ENCODE results near the gene STX12.

The STX12 gene

GRCh38 chr1:27772932-27773825, at the start of gene STX12:
STX12 (plus strand) TSS chr1:27773219; CDS start chr1:27773308, 89 bp downstream.
- DNase-seq (ENCODE audit: low read depth in 2 of 2), result peak; percentile 99 to 100

GRCh38 chr1:27724961-27725373, 48.1 kb upstream of the STX12 start:
- DNase-seq (ENCODE audit: low read depth in 2 of 2), result no peak

GRCh38 chr1:27725374-27726172, 47.4 kb upstream of the STX12 start, which contains the start of gene FAM76A:
FAM76A (plus strand) TSS chr1:27725961; CDS start chr1:27726081, 120 bp downstream.
- peak; percentile 98 for DNase-seq (ENCODE audit: low read depth in 2 of 2)

- no peak for DNase-seq (ENCODE audit: low read depth in 2 of 2)
These were observed 46.6 kb upstream of the STX12 start for GRCh38 chr1:27726173-27727044.

- DNase-seq (ENCODE audit: low read depth in 2 of 2), result no peak
These were observed 45.9 kb upstream of the STX12 start for GRCh38 chr1:27727126-27727525.

GRCh38 chr1:27736252-27736651, 36.8 kb upstream of the STX12 start:
- DNase-seq (ENCODE audit: low read depth in 2 of 2), result no peak

DNA sequence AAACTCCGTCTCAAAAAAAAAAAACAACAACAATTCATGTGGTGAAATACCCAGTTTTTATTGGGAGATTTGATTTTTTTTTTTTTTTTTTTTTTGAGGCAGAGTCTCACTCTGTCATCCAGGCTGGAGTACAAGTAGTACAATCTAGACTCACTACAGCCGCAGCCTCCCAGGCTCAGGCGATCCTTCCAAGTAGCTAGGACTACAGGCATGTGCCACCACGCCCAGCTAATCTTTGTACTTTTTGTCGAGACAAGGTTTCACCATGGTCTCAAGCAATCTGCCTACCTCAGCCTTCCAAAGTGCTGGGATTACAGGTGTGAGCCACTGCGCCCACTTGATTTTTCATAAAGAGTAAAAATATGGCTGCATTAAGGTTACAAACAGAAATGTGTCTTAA, 31.9 kb upstream of the STX12 start:
- no peak for DNase-seq (ENCODE audit: low read depth in 2 of 2)

- no peak for DNase-seq (ENCODE audit: low read depth in 2 of 2)
These were observed 28.5 kb upstream of the STX12 start for GRCh38 chr1:27744556-27744955.

DNA sequence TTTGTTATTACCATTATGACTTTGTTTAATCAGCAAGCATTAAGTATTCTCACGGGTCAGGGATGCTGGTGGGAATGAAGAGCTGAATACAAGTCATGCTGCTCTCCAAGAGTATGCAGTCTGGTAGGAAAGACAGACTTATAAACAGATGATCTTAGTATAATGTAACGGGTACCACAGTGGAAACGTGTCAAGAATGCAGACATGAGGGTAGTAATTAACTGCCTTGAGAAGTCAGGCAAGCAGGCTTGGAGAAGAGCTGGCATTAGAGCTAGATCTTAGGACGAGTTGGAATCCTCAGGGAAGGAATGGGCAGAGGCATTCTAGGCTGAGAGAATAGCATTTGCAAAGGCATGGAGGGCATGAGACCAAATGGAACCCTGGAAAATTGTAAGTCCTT, 27.6 kb upstream of the STX12 start:
- DNase-seq (ENCODE audit: low read depth in 2 of 2), result no peak

DNA sequence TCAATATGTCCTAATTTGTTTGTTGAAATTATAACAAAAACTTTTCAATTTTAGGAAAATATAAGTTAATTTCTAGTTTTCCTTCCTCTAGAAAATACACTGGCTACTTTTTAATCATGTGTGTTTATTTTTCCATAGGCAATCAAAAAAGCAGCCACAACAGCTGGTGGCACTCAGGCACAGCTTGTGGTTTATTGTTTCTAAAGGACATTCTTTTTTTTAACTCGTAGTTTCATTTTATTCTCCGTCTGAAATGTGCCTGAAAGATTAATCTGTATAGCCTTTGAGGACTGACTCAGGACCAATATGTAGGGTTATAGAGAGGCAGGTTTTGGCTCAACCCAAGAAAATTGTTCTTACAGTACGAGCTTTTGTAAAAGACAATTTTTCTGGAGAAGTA, 20.7 kb upstream of the STX12 start:
- DNase-seq (ENCODE audit: low read depth in 2 of 2), result no peak

DNA sequence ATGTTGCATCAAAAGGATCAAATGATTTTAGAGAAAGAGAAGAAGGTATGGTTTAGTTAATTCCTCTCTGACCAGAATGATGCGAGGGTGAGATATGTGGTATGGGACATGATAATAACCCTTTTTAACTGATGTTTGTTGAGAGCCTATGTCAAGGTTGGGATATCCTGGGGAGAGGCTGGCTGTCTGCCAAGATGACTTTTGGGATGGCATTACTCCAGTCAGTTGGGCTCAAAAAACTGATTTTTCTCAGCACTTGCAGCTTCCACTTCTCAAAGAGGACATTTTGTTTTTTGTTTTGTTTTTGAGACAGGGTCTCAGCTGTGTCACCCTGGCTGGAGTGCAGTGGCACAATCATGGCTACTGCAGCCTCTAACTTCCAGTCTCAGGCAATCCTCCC, 17.7 kb upstream of the STX12 start:
- no peak for DNase-seq (ENCODE audit: low read depth in 2 of 2)

GRCh38 chr1:27755865-27756264, 17.2 kb upstream of the STX12 start:
- no peak for DNase-seq (ENCODE audit: low read depth in 2 of 2)

- DNase-seq (ENCODE audit: low read depth in 2 of 2), result no peak
These were observed 13.8 kb upstream of the STX12 start for GRCh38 chr1:27759236-27759635.

GRCh38 chr1:27760426-27760825, 12.6 kb upstream of the STX12 start:
- no peak for DNase-seq (ENCODE audit: low read depth in 2 of 2)

DNA sequence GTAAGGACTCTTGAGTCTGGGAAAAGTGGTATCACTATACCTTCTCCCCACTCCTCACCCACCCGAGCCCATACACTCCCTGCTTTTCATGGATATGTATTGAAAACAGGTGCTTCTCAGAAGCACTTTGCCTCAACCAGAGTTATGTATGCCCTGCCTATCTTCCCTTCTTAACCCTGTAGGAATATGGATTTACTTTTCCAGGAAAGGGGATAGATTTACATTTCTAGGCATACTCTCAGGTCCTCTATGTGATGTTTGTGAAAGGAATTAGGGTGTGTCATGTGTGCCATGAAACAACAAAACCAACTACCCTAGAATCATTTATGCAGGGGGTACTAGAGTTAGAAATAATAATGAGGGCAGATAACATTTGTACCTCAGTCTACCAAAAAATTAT, 11.0 kb upstream of the STX12 start:
- no peak for DNase-seq (ENCODE audit: low read depth in 2 of 2)

GRCh38 chr1:27763358-27763757, 9.7 kb upstream of the STX12 start:
- no peak for DNase-seq (ENCODE audit: low read depth in 2 of 2)

- DNase-seq (ENCODE audit: low read depth in 2 of 2), result no peak
These were observed 2.7 kb upstream of the STX12 start for GRCh38 chr1:27770293-27770830.

DNA sequence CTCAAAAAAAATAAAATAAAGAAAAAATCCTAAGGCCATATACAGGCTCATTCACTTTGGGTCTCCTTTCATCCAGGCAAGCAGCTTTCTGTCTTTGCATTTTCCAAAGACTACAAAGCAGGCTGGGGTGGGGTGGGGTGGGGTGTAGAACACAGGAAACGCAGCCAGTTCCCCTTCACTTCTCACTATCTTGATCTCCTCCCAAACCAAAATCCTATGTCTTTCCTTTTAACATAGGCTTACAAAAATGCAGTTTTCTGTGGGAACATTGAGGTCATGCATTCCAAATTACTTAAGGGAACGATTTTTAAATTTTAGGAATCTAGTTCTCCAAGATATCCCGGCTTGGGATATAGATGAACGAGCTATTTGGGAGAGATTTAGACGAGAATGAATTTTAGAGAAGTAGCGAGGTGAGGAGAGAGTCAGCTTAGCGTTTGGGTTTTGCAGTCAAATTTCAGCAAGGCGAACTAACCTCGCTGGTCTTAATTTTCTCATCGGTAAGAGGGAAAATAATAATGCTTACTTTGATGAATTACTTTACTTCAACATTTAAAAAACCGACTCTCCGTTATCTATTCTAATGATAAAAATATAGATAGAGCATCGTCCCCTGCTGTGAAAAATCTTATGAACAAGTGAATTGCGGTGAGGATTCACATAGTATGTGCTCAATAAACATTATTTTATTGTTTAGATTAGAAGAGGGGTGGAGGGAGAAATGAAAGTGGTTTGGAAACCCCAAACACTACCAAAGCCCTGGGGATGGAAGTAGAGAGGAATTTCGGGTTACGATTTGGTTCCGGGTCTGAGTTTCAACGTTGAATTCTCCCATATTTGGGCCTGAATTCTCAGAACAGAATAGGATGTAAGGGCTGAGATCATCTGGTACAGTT, 735 bp upstream of the STX12 start:
- peak in 1 of 2 experiments; percentile 26 for DNase-seq (ENCODE audit: low read depth in 2 of 2)

- DNase-seq (ENCODE audit: low read depth in 2 of 2), result no peak
These were observed 917 bp downstream of the STX12 start for GRCh38 chr1:27773826-27774445.

GRCh38 chr1:27774654-27775053, 1.6 kb downstream of the STX12 start:
- no peak for DNase-seq (ENCODE audit: low read depth in 2 of 2)

Data from fibroblast of skin of left biceps (primary cell).